ENCODE measurements around the gene ARHGEF16.

GRCh38 chr1:3501856-3502640 is 47.6 kb downstream of the ARHGEF16 start:
- TF ChIP-seq POLR2A (IDR thresholded peaks at IDR 0.05; ENCODE audit: low read length) (no peak), GATA1 (IDR thresholded peaks at IDR 0.05; ENCODE audit: low read depth, low read length) (no peak)
